Nephron progenitor cell (in vitro differentiated cells): Measurements from ENCODE around the gene CCNQ.

Source experiments
- DNase-seq: peaks from one replicate; pipeline ENCODE4 v3.0.0; 2021
- H3K27ac Mint-ChIP-seq: 2 replicates; pipeline ENCODE4 v1.8.0; 2021; ENCODE audit warnings: mild to moderate bottlenecking, moderate library complexity, mixed read lengths
- H3K27me3 Mint-ChIP-seq: 2 replicates; pipeline ENCODE4 v1.8.0; 2021; ENCODE audit warnings: mild to moderate bottlenecking, low read depth, mixed read lengths; ENCODE audit not compliant: poor library complexity
- H3K36me3 Mint-ChIP-seq: 2 replicates; pipeline ENCODE4 v1.8.0; 2021; ENCODE audit warnings: low read depth, mixed read lengths
- H3K4me1 Mint-ChIP-seq: 2 replicates; pipeline ENCODE4 v1.8.0; 2021; ENCODE audit warnings: mixed read lengths
- H3K4me3 Mint-ChIP-seq: 2 replicates; pipeline ENCODE4 v1.8.0; 2021; ENCODE audit warnings: mild to moderate bottlenecking, moderate library complexity, mixed read lengths
- H3K9me3 Mint-ChIP-seq: 2 replicates; pipeline ENCODE4 v1.8.0; 2021; ENCODE audit warnings: mild to moderate bottlenecking, moderate library complexity, mixed read lengths
- CTCF ChIP-seq: fragments of 200-600 bp; sonication (generic); IDR thresholded peaks from 2 replicates; pipeline ENCODE4 v1.5.0; 2021; ENCODE audit warnings: antibody characterized with exemption

CCNQ gene

DNA sequence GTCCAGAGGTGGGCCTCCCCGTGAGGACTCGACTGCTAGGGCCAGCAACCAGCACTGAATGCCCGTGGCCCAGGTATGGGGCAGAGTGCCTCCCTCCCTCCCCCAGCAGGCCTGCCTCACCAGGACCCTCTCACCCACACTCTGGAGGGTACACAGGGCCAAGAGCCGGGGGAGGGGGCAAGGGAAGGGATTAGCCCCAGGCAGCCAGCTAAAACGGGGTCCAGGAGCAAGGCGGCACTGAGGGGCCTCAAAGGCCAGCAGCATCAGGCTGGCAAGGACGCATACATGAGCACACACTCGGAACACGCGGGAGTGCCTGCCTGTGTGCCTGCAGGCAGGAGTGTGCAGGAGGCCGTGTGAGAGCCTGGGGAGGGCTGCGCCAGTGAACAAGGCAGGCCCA lies 29.7 kb upstream of the CCNQ start:
- Mint-ChIP-seq H3K27me3 (peaks cover 23% of the 10 kb centered on the region), H3K4me1 (peaks cover 4% of the 10 kb centered on the region), H3K4me3 (no peak overlapping the region), H3K36me3 (peaks cover 4% of the 10 kb centered on the region), H3K9me3 (peaks cover 55% of the 10 kb centered on the region), H3K27ac (no peak overlapping the region)
- no peak for TF ChIP-seq CTCF
- no peak for DNase-seq

GRCh38 chrX:153628129-153628528 lies 29.2 kb upstream of the CCNQ start:
- no peak for DNase-seq
- no peak for TF ChIP-seq CTCF
- H3K36me3 Mint-ChIP-seq, result peaks cover 4% of the 10 kb centered on the region
- no peak overlapping the region for H3K27ac Mint-ChIP-seq
- peaks cover 61% of the 10 kb centered on the region for H3K9me3 Mint-ChIP-seq
- H3K27me3 Mint-ChIP-seq, result peaks cover 24% of the 10 kb centered on the region
- H3K4me3 Mint-ChIP-seq, result no peak overlapping the region
- peaks cover 9% of the 10 kb centered on the region for H3K4me1 Mint-ChIP-seq

GRCh38 chrX:153627675-153628111 lies 28.8 kb upstream of the CCNQ start:
- H3K9me3 Mint-ChIP-seq, result peaks cover 65% of the 10 kb centered on the region
- H3K4me3 Mint-ChIP-seq, result no peak overlapping the region
- no peak overlapping the region for H3K27ac Mint-ChIP-seq
- peaks cover 24% of the 10 kb centered on the region for H3K27me3 Mint-ChIP-seq
- no peak for TF ChIP-seq CTCF
- H3K36me3 Mint-ChIP-seq, result peaks cover 4% of the 10 kb centered on the region
- no peak for DNase-seq
- peaks cover 13% of the 10 kb centered on the region for H3K4me1 Mint-ChIP-seq

DNA sequence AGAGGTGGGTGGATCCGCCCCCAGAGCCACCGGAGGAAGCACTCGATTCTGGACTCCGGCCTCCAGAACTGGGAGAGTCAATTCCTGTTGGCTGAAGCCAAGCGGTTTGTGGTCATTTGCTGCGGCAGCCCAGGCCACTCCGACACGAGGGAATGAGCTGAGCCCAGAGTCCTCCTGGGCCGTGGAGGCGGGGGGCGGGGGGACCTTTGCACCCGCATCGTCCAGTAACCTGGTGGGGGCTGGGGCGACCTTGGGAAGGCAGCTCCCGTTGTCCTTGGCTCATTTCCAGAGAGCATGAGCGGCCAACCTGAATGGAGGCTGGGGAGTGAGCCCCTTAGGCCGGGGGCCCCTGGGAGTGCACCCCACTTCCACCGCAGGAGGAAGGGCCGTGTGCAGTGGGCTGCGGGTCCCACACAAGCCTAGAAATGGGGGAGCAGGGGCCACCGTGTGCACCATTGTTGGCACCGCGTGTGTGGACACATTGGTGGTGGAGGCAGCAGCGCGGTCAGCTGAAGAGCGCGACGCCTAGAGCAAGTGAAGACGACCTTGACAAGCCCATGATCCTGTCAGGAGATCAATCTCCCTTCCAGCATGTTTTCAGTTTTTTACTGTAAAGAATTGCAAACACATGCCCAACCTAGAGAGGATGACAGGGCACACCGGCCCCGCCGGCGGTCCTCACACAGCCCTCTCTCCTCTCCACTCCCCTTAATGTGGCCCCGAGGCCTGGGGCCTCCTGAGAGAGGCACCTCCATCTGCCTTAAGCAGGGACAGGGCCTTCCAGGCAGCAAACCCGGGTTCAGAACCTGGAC lies 28.1 kb upstream of the CCNQ start:
- Mint-ChIP-seq H3K36me3 (peaks cover 4% of the 10 kb centered on the region), H3K9me3 (peaks cover 68% of the 10 kb centered on the region), H3K4me1 (peaks cover 20% of the 10 kb centered on the region), H3K27me3 (peaks cover 28% of the 10 kb centered on the region), H3K4me3 (no peak overlapping the region), H3K27ac (no peak overlapping the region)
- no peak for DNase-seq
- TF ChIP-seq CTCF, result no peak

DNA sequence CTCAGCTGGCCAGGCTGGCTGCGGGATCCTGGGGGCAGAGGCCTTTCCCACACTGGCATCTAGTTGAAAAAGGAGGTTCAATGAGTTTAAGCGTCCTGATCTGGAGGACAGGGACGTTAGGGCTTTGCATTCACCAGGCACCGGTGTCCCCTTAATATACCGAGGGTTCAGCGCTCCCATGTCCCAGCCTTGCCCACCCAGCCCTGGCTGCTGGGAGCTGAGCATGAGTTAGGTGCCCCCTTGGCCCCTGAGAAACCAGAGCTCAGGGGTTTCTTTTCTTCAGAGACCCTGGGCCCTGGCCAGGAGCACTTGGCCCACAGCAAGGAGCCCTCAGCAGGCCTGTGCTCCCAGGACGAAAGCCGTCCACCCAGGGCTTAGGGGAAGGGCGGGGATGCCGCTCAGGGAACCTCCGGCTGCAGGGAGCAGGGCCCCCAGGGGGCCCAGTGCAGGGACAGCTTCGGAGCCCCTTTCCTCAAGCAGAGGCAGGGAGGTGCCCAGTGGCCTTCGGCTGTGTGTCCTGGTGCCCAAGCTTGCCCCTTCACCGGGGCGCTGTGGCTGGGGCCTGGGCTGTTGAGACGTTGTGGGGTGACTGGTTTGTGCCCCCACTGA lies 27.2 kb upstream of the CCNQ start:
- Mint-ChIP-seq H3K27ac (no peak overlapping the region), H3K4me3 (no peak overlapping the region), H3K4me1 (peaks cover 20% of the 10 kb centered on the region), H3K27me3 (peaks cover 24% of the 10 kb centered on the region), H3K9me3 (peaks cover 65% of the 10 kb centered on the region), H3K36me3 (peaks cover 1% of the 10 kb centered on the region)
- no peak for TF ChIP-seq CTCF
- no peak for DNase-seq
